Smooth muscle cell (in vitro differentiated cells): ENCODE data around the gene EMILIN2. TPM values are rescaled to one million over a fixed set of nuclear protein-coding genes. Genes with fewer than 3 reads are reported as not detected.

Experiments
- DNase-seq: peaks from one replicate; lab custom pipeline; 2025; ENCODE audit not compliant: unreplicated experiment; lab: John Stamatoyannopoulos, UW
- H2AFZ ChIP-seq: fragments of 200-600 bp; sonication (generic); 2 replicates; pipeline ENCODE4 v1.6.0; 2016; ENCODE audit warnings: antibody characterized with exemption, low read depth, mild to moderate bottlenecking
- H3F3A ChIP-seq: fragments of 200-600 bp; sonication (generic); 2 replicates; pipeline ENCODE4 v1.6.0; 2017; ENCODE audit warnings: antibody characterized with exemption, low read depth
- H3K27ac ChIP-seq: fragments of 200-600 bp; sonication (generic); 2 replicates; pipeline ENCODE4 v1.5.1; 2016; ENCODE audit warnings: low read depth, mild to moderate bottlenecking
- H3K27me3 ChIP-seq: fragments of 200-600 bp; sonication (generic); 2 replicates; pipeline ENCODE4 v1.6.1; 2016; ENCODE audit warnings: low read depth, mild to moderate bottlenecking
- H3K36me3 ChIP-seq: fragments of 200-600 bp; sonication (generic); 2 replicates; pipeline ENCODE4 v1.5.1; 2016; ENCODE audit warnings: low read depth
- H3K4me1 ChIP-seq: fragments of 200-600 bp; sonication (generic); 2 replicates; pipeline ENCODE4 v1.5.1; 2016; ENCODE audit warnings: low read depth
- H3K4me2 ChIP-seq: fragments of 200-600 bp; sonication (generic); 2 replicates; pipeline ENCODE4 v1.6.0; 2016; ENCODE audit warnings: mild to moderate bottlenecking
- H3K4me3 ChIP-seq: fragments of 200-600 bp; sonication (generic); 2 replicates; pipeline ENCODE4 v1.5.1; 2016; ENCODE audit warnings: mild to moderate bottlenecking
- H3K79me2 ChIP-seq: fragments of 200-600 bp; sonication (generic); 2 replicates; pipeline ENCODE4 v1.6.0; 2016; ENCODE audit warnings: low read depth, mild to moderate bottlenecking
- H3K9ac ChIP-seq: fragments of 200-600 bp; sonication (generic); 2 replicates; pipeline ENCODE4 v1.6.0; 2016; ENCODE audit warnings: low read depth
- H3K9me3 ChIP-seq: fragments of 200-600 bp; sonication (generic); replicated peaks from 2 replicates; pipeline ENCODE4 v1.5.1; 2016; ENCODE audit warnings: low read depth
- H4K20me1 ChIP-seq: fragments of 200-600 bp; sonication (generic); 2 replicates; pipeline ENCODE4 v1.6.0; 2016; ENCODE audit warnings: low read depth
- WGBS: methylation state at CpG from one replicate; pipeline ENCODE4 v1.1.7; 2016; ENCODE audit warnings: low lambda C conversion rate; 5-methylcytosine and 5-hydroxymethylcytosine counted together
- polyA plus RNA-seq: library from polyadenylated mRNA; unstranded; fragments of >200 nt; fragmentation: Nextera tagmentation; extraction: Ambion mirVana; gene quantifications from 2 replicates; pipeline ENCODE4 v1.2.1, GENCODE V29; 2016
- total RNA-seq: library from RNA; depleted of rRNA; stranded (reverse); fragments of >200 nt; gene quantifications from 2 replicates; pipeline ENCODE4 v1.2.3, GENCODE V29; 2014
- TF ChIP-seq, protein P1 (sequence below): fragments of 200-600 bp; sonication (generic); IDR thresholded peaks from 2 replicates; pipeline ENCODE4 v1.5.1; 2017; ENCODE audit warnings: borderline replicate concordance, mild to moderate bottlenecking, antibody characterized with exemption; ENCODE audit not compliant: insufficient read depth, poor library complexity, severe bottlenecking

The EMILIN2 gene
- total and polyA plus RNA-seq, 2 experiments from 2014 or later: 6.5 to 22.9 TPM

DNA sequence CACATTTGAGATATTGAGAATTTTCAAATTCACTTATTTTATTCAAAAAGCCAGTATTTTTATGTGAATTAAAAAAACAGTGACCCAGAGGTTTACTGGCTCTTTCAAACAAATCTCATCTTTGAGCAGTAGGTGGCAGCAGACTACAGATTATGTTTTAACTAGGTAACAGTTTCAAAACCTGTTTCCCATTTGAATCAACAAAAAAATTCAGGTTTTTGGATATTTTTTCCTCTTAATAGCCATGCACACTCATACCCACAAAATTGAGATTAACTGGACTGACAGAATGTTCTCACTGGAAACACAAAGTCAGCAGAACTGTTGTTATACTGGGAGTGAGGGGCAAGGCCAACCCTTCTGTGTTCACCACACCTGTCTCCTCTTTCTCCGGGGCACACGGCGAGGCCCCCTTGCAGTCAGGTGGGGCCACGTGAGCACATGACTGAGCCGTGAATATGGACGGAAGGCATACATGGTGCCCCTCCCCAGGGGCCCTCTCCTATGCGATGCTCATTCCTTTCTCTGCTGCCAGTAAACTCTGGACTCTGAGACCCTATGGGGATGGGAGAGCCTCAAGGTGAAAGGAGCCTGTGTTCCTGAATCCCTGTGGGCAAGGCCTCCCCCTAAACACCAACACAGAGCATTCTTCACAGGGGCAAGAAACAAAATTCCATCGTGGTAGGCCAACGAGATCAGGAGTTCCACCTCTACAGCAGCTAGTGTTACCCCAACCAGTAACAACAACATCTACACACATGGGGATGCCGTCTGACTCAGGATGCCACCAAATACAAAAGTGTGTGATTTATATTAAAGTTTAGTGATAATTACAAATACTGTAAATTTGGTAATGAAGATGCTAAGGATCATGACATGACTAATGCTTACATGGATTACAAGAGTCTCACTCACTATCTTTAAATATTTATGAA lies 85.7 kb downstream of the EMILIN2 start:
- H3F3A ChIP-seq: no peaks in the 10 kb centered on the region
- no peak overlapping the region for H2AFZ ChIP-seq
- H3K9ac ChIP-seq: no peak overlapping the region
- DNase-seq: no peak
- H3K27me3 ChIP-seq: no peaks in the 10 kb centered on the region
- H3K4me1 ChIP-seq: no peaks in the 10 kb centered on the region
- no peaks in the 10 kb centered on the region for H3K9me3 ChIP-seq
- 58% methylated on average over 10 of the region's 10 CpGs for WGBS
- H3K27ac ChIP-seq: no peak overlapping the region
- no peaks in the 10 kb centered on the region for H3K79me2 ChIP-seq
- peaks cover 7% of the 10 kb centered on the region for H3K36me3 ChIP-seq
- no peak overlapping the region for H3K4me3 ChIP-seq
- H3K4me2 ChIP-seq: no peak overlapping the region
- no peaks in the 10 kb centered on the region for H4K20me1 ChIP-seq
- TF ChIP-seq, protein P1, sequence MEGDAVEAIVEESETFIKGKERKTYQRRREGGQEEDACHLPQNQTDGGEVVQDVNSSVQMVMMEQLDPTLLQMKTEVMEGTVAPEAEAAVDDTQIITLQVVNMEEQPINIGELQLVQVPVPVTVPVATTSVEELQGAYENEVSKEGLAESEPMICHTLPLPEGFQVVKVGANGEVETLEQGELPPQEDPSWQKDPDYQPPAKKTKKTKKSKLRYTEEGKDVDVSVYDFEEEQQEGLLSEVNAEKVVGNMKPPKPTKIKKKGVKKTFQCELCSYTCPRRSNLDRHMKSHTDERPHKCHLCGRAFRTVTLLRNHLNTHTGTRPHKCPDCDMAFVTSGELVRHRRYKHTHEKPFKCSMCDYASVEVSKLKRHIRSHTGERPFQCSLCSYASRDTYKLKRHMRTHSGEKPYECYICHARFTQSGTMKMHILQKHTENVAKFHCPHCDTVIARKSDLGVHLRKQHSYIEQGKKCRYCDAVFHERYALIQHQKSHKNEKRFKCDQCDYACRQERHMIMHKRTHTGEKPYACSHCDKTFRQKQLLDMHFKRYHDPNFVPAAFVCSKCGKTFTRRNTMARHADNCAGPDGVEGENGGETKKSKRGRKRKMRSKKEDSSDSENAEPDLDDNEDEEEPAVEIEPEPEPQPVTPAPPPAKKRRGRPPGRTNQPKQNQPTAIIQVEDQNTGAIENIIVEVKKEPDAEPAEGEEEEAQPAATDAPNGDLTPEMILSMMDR: peak; percentile 77

DNA sequence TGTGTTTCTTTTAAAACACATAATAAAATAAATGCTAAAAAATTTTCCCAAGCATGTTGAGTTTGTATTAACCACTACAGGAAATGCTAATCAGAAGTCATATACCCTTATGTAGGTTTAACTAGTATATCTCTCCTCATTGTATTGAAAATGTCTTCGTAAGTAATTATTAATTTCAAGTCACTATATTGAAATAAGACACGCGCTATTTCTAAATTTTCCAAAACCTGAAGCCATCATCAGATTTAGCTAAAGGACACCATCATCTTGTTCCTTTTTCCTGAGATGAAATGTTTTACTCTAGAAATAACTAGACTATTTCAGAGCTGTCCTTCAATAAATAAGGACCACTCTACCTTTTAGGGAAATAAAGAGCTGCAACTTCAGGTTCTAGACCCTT lies 87.2 kb downstream of the EMILIN2 start:
- Histone ChIP-seq H3K9ac (no peak overlapping the region), H3K27ac (no peak overlapping the region), H3K36me3 (peaks cover 7% of the 10 kb centered on the region), H3K4me1 (no peaks in the 10 kb centered on the region), H3K79me2 (no peaks in the 10 kb centered on the region), H3K4me2 (no peak overlapping the region), H3K27me3 (no peaks in the 10 kb centered on the region), H2AFZ (no peak overlapping the region), H3K9me3 (no peaks in the 10 kb centered on the region), H3F3A (no peaks in the 10 kb centered on the region), H3K4me3 (no peak overlapping the region), H4K20me1 (no peaks in the 10 kb centered on the region)
- no peak for DNase-seq
- WGBS: 75% methylated on average over 3 of the region's 3 CpGs
- TF ChIP-seq, protein P1: no peak

DNA sequence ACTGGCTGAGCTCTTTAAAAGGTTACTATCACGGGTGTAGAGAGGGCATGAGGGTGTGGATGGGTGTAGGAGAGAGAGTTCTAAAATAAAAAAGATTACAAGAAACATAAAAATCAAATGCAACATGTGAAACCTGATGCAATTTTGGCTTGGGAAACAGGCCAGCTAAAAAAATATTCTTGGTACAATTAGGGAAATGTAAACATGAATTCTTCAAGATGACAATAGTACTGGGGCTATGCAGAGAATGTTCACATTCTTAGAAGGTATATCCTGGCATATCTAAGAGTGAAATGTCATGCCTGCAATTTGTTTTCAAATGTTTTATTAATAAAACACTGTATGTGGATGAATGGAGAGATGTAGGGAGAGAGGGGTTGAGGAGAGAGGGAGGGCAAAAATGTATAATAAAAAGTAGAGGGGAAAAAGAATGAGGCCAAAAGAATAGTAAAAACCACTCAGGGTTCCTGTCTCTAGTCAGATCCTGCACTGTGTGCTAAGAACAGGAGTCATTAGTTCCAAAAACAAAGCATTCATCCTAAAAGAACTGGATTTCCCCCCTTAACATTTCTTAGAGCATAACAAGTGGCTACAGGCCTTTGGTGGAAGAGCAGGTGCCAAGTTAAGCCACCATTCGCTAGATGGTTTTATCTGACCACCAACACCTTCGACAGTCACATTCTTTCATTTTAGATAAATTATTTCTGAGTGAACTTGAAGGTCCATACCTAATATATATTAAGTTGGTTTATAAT lies 88.8 kb downstream of the EMILIN2 start:
- WGBS: 94% methylated on average over 3 of the region's 3 CpGs
- Histone ChIP-seq H3F3A (no peaks in the 10 kb centered on the region), H3K4me2 (no peak overlapping the region), H3K4me3 (no peak overlapping the region), H3K9me3 (no peaks in the 10 kb centered on the region), H3K36me3 (peaks cover 7% of the 10 kb centered on the region), H3K27me3 (no peaks in the 10 kb centered on the region), H2AFZ (no peak overlapping the region), H3K27ac (no peak overlapping the region), H3K4me1 (no peaks in the 10 kb centered on the region), H4K20me1 (no peaks in the 10 kb centered on the region), H3K79me2 (no peaks in the 10 kb centered on the region), H3K9ac (no peak overlapping the region)
- TF ChIP-seq, protein P1: no peak
- DNase-seq: no peak
